Mammary epithelial cell (primary cell): ENCODE data around the gene MSANTD1.

Experiments used
- EZH2 ChIP-seq: IDR thresholded peaks from 2 replicates; pipeline ENCODE4 v1.6.1; 2012; ENCODE audit warnings: low read length, inconsistent platforms, borderline replicate concordance
- TF ChIP-seq, protein P1 (sequence below), 2 donors: IDR thresholded peaks in 1 of 2; conservative IDR thresholded peaks in 1 of 2; 2 replicates each; pipeline ENCODE4 v1.5.1; 2011 to 2012; ENCODE audit warnings: inconsistent platforms in 2 of 2, low read length in 2 of 2, mild to moderate bottlenecking in 2 of 2, control low read depth in 1 of 2, low read depth in 1 of 2; ENCODE audit not compliant: insufficient read depth in 1 of 2; ENCODE audit errors: extremely low read depth in 1 of 2

- TF ChIP-seq, protein P1, sequence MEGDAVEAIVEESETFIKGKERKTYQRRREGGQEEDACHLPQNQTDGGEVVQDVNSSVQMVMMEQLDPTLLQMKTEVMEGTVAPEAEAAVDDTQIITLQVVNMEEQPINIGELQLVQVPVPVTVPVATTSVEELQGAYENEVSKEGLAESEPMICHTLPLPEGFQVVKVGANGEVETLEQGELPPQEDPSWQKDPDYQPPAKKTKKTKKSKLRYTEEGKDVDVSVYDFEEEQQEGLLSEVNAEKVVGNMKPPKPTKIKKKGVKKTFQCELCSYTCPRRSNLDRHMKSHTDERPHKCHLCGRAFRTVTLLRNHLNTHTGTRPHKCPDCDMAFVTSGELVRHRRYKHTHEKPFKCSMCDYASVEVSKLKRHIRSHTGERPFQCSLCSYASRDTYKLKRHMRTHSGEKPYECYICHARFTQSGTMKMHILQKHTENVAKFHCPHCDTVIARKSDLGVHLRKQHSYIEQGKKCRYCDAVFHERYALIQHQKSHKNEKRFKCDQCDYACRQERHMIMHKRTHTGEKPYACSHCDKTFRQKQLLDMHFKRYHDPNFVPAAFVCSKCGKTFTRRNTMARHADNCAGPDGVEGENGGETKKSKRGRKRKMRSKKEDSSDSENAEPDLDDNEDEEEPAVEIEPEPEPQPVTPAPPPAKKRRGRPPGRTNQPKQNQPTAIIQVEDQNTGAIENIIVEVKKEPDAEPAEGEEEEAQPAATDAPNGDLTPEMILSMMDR (conservative IDR thresholded peaks at IDR 0.05 in 1 of 2, IDR thresholded peaks at IDR 0.05 in 1 of 2; ENCODE audit: extremely low read depth in 1 of 2, insufficient read depth in 1 of 2, low read depth in 1 of 2, low read length in 2 of 2), result no peak
- TF ChIP-seq EZH2, result no peak
These were observed 7.5 kb downstream of the MSANTD1 start for GRCh38 chr4:3256230-3257102.
